HEK293T (cell line): ENCODE measurements around the gene CTNNBIP1.

Experiments
- ARNT ChIP-seq: fragments of 450-650 bp; IDR thresholded peaks from 2 replicates; pipeline ENCODE4 v1.6.1; 2017; ENCODE audit warnings: mild to moderate bottlenecking
- CTBP1 ChIP-seq: fragments of 450-650 bp; IDR thresholded peaks from 2 replicates; pipeline ENCODE4 v1.6.1; 2016; ENCODE audit warnings: borderline replicate concordance
- LEF1 ChIP-seq: fragments of 450-650 bp; IDR thresholded peaks from 2 replicates; pipeline ENCODE4 v1.6.1; 2017; ENCODE audit warnings: mild to moderate bottlenecking, borderline replicate concordance
- NFRKB ChIP-seq: fragments of 450-650 bp; IDR thresholded peaks from 2 replicates; pipeline ENCODE4 v1.6.1; 2016; ENCODE audit warnings: mild to moderate bottlenecking, moderate library complexity
- SP1 ChIP-seq: fragments of 450-650 bp; IDR thresholded peaks from 2 replicates; pipeline ENCODE4 v1.6.1; 2017
- SUZ12 ChIP-seq: fragments of 450-650 bp; IDR thresholded peaks from 2 replicates; pipeline ENCODE4 v1.6.1; 2016; ENCODE audit warnings: mild to moderate bottlenecking
- ZNF384 ChIP-seq: fragments of 450-650 bp; IDR thresholded peaks from 2 replicates; pipeline ENCODE4 v1.6.1; 2016

- TF ChIP-seq ZNF384 (no peak), CTBP1 (no peak), ARNT (no peak), LEF1 (no peak), SUZ12 (no peak), NFRKB (no peak), SP1 (no peak)
Observed at GRCh38 chr1:9847269-9847668, 62.8 kb downstream of the CTNNBIP1 start.
